ENCODE data around the gene ELMO2. TPM values are rescaled to one million over a fixed set of nuclear protein-coding genes. Genes with fewer than 3 reads are reported as not detected.

The ELMO2 gene
- total and polyA plus RNA-seq, 9 of the 15 experiments (the other 6 are each of a cell fraction or from before 2014, with no cell fraction given) = 7.5 to 21.5 (median 15.9) TPM

GRCh38 chr20:46414608-46415007 is 8.2 kb upstream of the ELMO2 start (continued):
- TF ChIP-seq PPARD (CRISPR knock-in tag; IDR thresholded peaks at IDR 0.05) (no peak), KLF6 (CRISPR knock-in tag; IDR thresholded peaks at IDR 0.05; ENCODE audit: borderline replicate concordance) (no peak), ELF1 (tag; IDR thresholded peaks at IDR 0.05) (no peak), CBX8 (IDR thresholded peaks at IDR 0.05; ENCODE audit: borderline replicate concordance, extremely low read depth, low read depth, low read length, poor library complexity, severe bottlenecking) (no peak)
- TF ChIP-seq, protein P1, sequence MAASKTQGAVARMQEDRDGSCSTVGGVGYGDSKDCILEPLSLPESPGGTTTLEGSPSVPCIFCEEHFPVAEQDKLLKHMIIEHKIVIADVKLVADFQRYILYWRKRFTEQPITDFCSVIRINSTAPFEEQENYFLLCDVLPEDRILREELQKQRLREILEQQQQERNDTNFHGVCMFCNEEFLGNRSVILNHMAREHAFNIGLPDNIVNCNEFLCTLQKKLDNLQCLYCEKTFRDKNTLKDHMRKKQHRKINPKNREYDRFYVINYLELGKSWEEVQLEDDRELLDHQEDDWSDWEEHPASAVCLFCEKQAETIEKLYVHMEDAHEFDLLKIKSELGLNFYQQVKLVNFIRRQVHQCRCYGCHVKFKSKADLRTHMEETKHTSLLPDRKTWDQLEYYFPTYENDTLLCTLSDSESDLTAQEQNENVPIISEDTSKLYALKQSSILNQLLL (CRISPR knock-in tag; IDR thresholded peaks at IDR 0.05; ENCODE audit: borderline replicate concordance) = no peak

DNA sequence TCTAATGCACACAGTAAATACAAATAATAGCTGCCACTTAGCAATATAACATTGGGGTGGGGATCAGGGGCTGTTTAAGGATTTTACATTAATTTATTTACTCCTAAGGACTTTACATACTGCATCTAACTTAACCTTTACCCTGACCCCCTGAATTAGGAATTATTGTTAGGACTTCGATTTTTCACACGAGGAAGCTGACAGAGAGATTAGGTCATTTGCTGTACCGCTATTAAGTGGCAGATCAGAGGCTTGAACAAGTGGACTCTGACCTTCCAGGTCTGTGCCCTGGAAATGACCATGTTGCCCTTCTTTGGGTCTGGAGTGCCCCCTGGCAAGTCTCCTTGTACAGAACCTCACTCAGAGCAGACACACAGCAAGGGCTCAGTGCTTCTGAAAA is 5.2 kb upstream of the ELMO2 start:
- peaks cover 6 to 11% of the 10 kb centered on the region in 2 experiments; a peak in 3 of 5 replicates for H3K4me1 ChIP-seq (replicated peaks in 1 of 2; ENCODE audit: control insufficient read depth in 2 of 2, insufficient read depth in 2 of 2, low read length in 2 of 2)
- no peak overlapping the region for H2AFZ ChIP-seq (ENCODE audit: low read depth, low read length)
- H4K20me1 ChIP-seq (replicated peaks; ENCODE audit: control insufficient read depth, insufficient read depth, low read length) = no peaks in the 10 kb centered on the region
- no peaks in the 10 kb centered on the region for H3K9me3 ChIP-seq (replicated peaks; ENCODE audit: control insufficient read depth, insufficient read depth, low read depth, low read length)
- BruUV-seq (replicated peaks) = no TSS peak
- H3K27ac ChIP-seq (ENCODE audit: extremely low read depth, low read depth, low read length) = no peak overlapping the region
- ChIA-PET POLR2A (interaction anchor here (0.7 to 1.1 kb wide), 3 partner anchors 106 to 409 kb away, joined by 3 to 4 read pairs (median 3); no protein-coding TSS in a partner anchor), CTCF (ENCODE audit: low intra/inter-chr PET ratio) (no interaction called here)
- no peak for DNase-seq (ENCODE audit: extremely low read depth in 1 of 4, low spot score in 3 of 4)
- H3K4me3 ChIP-seq = no peak overlapping the region
- no peak overlapping the region for H3K4me2 ChIP-seq (ENCODE audit: insufficient read depth, low read length)
- H3K9me1 ChIP-seq (ENCODE audit: control insufficient read depth, insufficient read depth, low read length) = no peaks in the 10 kb centered on the region
- H3K79me2 ChIP-seq (ENCODE audit: control insufficient read depth, insufficient read depth, low read length) = no peaks in the 10 kb centered on the region
- ATAC-seq = no peak
- H3K36me3 ChIP-seq (ENCODE audit: control insufficient read depth, insufficient read depth, low read length) = no peaks in the 10 kb centered on the region
- no peak overlapping the region for H3K9ac ChIP-seq (ENCODE audit: insufficient read depth in 1 of 2, low read depth in 2 of 2, low read length in 2 of 2)
- peaks cover 10 to 15% of the 10 kb centered on the region in 2 experiments; a peak in 4 of 5 replicates for H3K27me3 ChIP-seq (ENCODE audit: control insufficient read depth in 2 of 2, insufficient read depth in 2 of 2, low read length in 2 of 2)
- intact Hi-C loops (cut with micrococcal nuclease) (loop anchor here (1.0 kb wide), 1 partner anchor 279 kb away; no protein-coding TSS in a partner anchor), in situ Hi-C loops (cut with MboI) (no loop called here)
- FAIRE-seq = no peak
- 0% methylated on average over 3 of the region's 3 CpGs for WGBS (ENCODE audit: insufficient coverage, low coverage, missing lambda C conversion rate)
- TF ChIP-seq, protein P2, sequence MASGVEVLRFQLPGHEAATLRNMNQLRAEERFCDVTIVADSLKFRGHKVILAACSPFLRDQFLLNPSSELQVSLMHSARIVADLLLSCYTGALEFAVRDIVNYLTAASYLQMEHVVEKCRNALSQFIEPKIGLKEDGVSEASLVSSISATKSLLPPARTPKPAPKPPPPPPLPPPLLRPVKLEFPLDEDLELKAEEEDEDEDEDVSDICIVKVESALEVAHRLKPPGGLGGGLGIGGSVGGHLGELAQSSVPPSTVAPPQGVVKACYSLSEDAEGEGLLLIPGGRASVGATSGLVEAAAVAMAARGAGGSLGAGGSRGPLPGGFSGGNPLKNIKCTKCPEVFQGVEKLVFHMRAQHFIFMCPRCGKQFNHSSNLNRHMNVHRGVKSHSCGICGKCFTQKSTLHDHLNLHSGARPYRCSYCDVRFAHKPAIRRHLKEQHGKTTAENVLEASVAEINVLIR (CRISPR knock-in tag; IDR thresholded peaks at IDR 0.05) = no peak
- TF ChIP-seq ZNF197 (CRISPR knock-in tag; IDR thresholded peaks at IDR 0.05; ENCODE audit: low read depth) = no peak
- no peak for TF ChIP-seq PHF21A (IDR thresholded peaks at IDR 0.05; ENCODE audit: borderline replicate concordance, low read depth)
- TF ChIP-seq BRCA1 (IDR thresholded peaks at IDR 0.05) = no peak
- TF ChIP-seq BRCA1 (CRISPR knock-in tag; IDR thresholded peaks at IDR 0.05) = no peak
- TF ChIP-seq DEAF1 (CRISPR knock-in tag; IDR thresholded peaks at IDR 0.05) = no peak
- TF ChIP-seq, protein P3, sequence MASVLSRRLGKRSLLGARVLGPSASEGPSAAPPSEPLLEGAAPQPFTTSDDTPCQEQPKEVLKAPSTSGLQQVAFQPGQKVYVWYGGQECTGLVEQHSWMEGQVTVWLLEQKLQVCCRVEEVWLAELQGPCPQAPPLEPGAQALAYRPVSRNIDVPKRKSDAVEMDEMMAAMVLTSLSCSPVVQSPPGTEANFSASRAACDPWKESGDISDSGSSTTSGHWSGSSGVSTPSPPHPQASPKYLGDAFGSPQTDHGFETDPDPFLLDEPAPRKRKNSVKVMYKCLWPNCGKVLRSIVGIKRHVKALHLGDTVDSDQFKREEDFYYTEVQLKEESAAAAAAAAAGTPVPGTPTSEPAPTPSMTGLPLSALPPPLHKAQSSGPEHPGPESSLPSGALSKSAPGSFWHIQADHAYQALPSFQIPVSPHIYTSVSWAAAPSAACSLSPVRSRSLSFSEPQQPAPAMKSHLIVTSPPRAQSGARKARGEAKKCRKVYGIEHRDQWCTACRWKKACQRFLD (CRISPR knock-in tag; IDR thresholded peaks at IDR 0.05) = no peak
- no peak for TF ChIP-seq STAT5B (CRISPR knock-in tag; IDR thresholded peaks at IDR 0.05)
- TF ChIP-seq ETV1 (tag; conservative IDR thresholded peaks at IDR 0.05; ENCODE audit: low read depth) = no peak
- TF ChIP-seq HMGN3 (IDR thresholded peaks at IDR 0.05; ENCODE audit: borderline replicate concordance, extremely low read depth, insufficient read length, low read depth, low read length) = no peak
- no peak for TF ChIP-seq BCL6 (CRISPR knock-in tag; IDR thresholded peaks at IDR 0.05)
